K562 (cell line): ENCODE results near the gene LMO2. TPM values are rescaled to one million over a fixed set of nuclear protein-coding genes. Genes with fewer than 3 reads are reported as not detected.

ENCODE experiments used
- ATAC-seq: fragments of 200-7000 bp; cut with Tn5 transposase; 3 replicates; pipeline ENCODE4 v1.9.1; 2020; ENCODE audit warnings: moderate library complexity
- BruUV-seq: library from RNA; stranded (reverse); fragments of 400-500 nt; replicated peaks from 2 replicates; lab custom pipeline; 2021; lab: Mats Ljungman, UMichigan
- CTCF ChIA-PET: fragments of 300-600 bp; formaldehyde crosslinking; extraction: SDS; loops from one replicate; lab custom pipeline; 2021; ENCODE audit warnings: low intra/inter-chr PET ratio; lab: Yijun Ruan, JAX
- POLR2A ChIA-PET: fragments of 300-600, 350-650 bp; sonication (Branson Sonifier 250); formaldehyde crosslinking; extraction: SDS; loops from one replicate; lab custom pipeline; 2021; ENCODE audit warnings: antibody characterized with exemption, inconsistent platforms; lab: Yijun Ruan, JAX
- DNase-seq, 4 experiments: peaks; one replicate each; pipeline versions ENCODE4 v3.0.0 to v3.0.0-alpha.2; 2011 to 2018; ENCODE audit warnings: low spot score in 3 of 4, mixed read lengths in 3 of 4; ENCODE audit errors: extremely low read depth in 1 of 4
- FAIRE-seq: peaks from 2 replicates; lab custom pipeline; 2011; peaks lifted over from hg19 to GRCh38; lab: Jason Lieb, UNC
- H2AFZ ChIP-seq: 2 replicates; pipeline ENCODE4 v1.6.0; 2011; ENCODE audit warnings: low read depth, low read length, control low read depth, inconsistent platforms
- H3K27ac ChIP-seq: fragments of 200-600 bp; 3 replicates; pipeline ENCODE4 v1.8.0; 2011; ENCODE audit warnings: low read depth, mild to moderate bottlenecking, control low read depth, inconsistent platforms, low read length, moderate library complexity, mixed read lengths; ENCODE audit errors: extremely low read depth
- H3K27me3 ChIP-seq, 2 experiments: fragments of 300-600 bp in 1 of 2; 2 replicates in 1 of 2; 3 replicates in 1 of 2; pipeline versions ENCODE4 v1.6.0 to v1.8.0; 2011; ENCODE audit warnings: inconsistent platforms in 2 of 2, low read length in 2 of 2, mild to moderate bottlenecking in 1 of 2, mixed read lengths in 1 of 2, moderate library complexity in 1 of 2; ENCODE audit not compliant: control insufficient read depth in 2 of 2, insufficient read depth in 2 of 2
- H3K36me3 ChIP-seq: fragments of 300-600 bp; 3 replicates; pipeline ENCODE4 v1.8.0; 2011; ENCODE audit warnings: mild to moderate bottlenecking, low read length, inconsistent platforms; ENCODE audit not compliant: control insufficient read depth, insufficient read depth
- H3K4me1 ChIP-seq, 2 experiments: fragments of 200-600 bp in 1 of 2; replicated peaks in 1 of 2; 2 replicates in 1 of 2; 3 replicates in 1 of 2; pipeline versions ENCODE4 v1.5.1 to v1.8.0; 2011; ENCODE audit warnings: inconsistent platforms in 2 of 2, low read length in 2 of 2, mild to moderate bottlenecking in 1 of 2, mixed read lengths in 1 of 2, moderate library complexity in 1 of 2; ENCODE audit not compliant: control insufficient read depth in 2 of 2, insufficient read depth in 2 of 2
- H3K4me2 ChIP-seq: 2 replicates; pipeline ENCODE4 v1.6.1; 2011; ENCODE audit warnings: low read length, control low read depth, inconsistent platforms, mixed read lengths; ENCODE audit not compliant: insufficient read depth
- H3K4me3 ChIP-seq: fragments of 200-600 bp; sonication (generic), shearing (Covaris generic); 2 replicates; pipeline ENCODE4 v1.5.1; 2016; ENCODE audit warnings: control low read depth, inconsistent platforms
- H3K79me2 ChIP-seq: fragments of 200-600 bp; 3 replicates; pipeline ENCODE4 v1.8.0; 2011; ENCODE audit warnings: low read length, inconsistent platforms; ENCODE audit not compliant: control insufficient read depth, insufficient read depth
- H3K9ac ChIP-seq, 2 experiments: 2 replicates each; pipeline versions ENCODE4 v1.6.0 to v1.6.1; 2011; ENCODE audit warnings: low read depth in 2 of 2, low read length in 2 of 2, control low read depth in 1 of 2, inconsistent platforms in 1 of 2, mild to moderate bottlenecking in 1 of 2, mixed read lengths in 1 of 2; ENCODE audit not compliant: insufficient read depth in 1 of 2
- H3K9me1 ChIP-seq: one replicate; pipeline ENCODE4 v1.6.0; 2011; ENCODE audit warnings: inconsistent platforms, mild to moderate bottlenecking, low read length, moderate library complexity; ENCODE audit not compliant: control insufficient read depth, insufficient read depth
- H3K9me3 ChIP-seq: replicated peaks from 2 replicates; pipeline ENCODE4 v1.5.1; 2011; ENCODE audit warnings: low read depth, low read length, inconsistent platforms; ENCODE audit not compliant: control insufficient read depth, insufficient read depth
- H4K20me1 ChIP-seq: replicated peaks from 2 replicates; pipeline ENCODE4 v1.6.1; 2011; ENCODE audit warnings: low read length, inconsistent platforms, mixed read lengths; ENCODE audit not compliant: control insufficient read depth, insufficient read depth
- BCOR ChIP-seq: fragments of 450-650 bp; IDR thresholded peaks from 2 replicates; pipeline ENCODE4 v1.6.1; 2016
- FOXA3 ChIP-seq, 2 experiments: fragments of 450-650 bp in 1 of 2; sonication (generic) in 1 of 2; formaldehyde crosslinking; IDR thresholded peaks in 1 of 2; conservative IDR thresholded peaks in 1 of 2; 2 replicates each; pipeline versions ENCODE4 v1.4.0 to v1.8.0; 2020 to 2022; ENCODE audit warnings: mild to moderate bottlenecking in 2 of 2, missing genetic modification reagents in 1 of 2
- KDM1A ChIP-seq, 2 experiments: fragments of 450-650 bp; IDR thresholded peaks; 2 replicates each; pipeline ENCODE4 v1.6.1; 2016; ENCODE audit warnings: mild to moderate bottlenecking in 2 of 2
- PHF20 ChIP-seq: fragments of 450-650 bp; IDR thresholded peaks from 2 replicates; pipeline ENCODE4 v1.6.1; 2018; ENCODE audit not compliant: partially characterized antibody
- POLR3G ChIP-seq: IDR thresholded peaks from 2 replicates; pipeline ENCODE4 v1.6.1; 2011; ENCODE audit not compliant: insufficient read length, insufficient replicate concordance; ENCODE audit errors: extremely low read depth
- PTBP1 ChIP-seq: fragments of 200-400 bp; formaldehyde crosslinking; IDR thresholded peaks from 2 replicates; pipeline ENCODE4 v1.6.1; 2017; ENCODE audit warnings: low read depth, low read length
- PTRF ChIP-seq: fragments of 450-650 bp; IDR thresholded peaks from 2 replicates; pipeline ENCODE4 v1.6.1; 2016; ENCODE audit warnings: mild to moderate bottlenecking, missing genetic modification characterization, missing compliant biosample characterization
- RBM25 ChIP-seq: fragments of 200-400 bp; formaldehyde crosslinking; IDR thresholded peaks from 2 replicates; pipeline ENCODE4 v1.6.1; 2018; ENCODE audit warnings: low read length, low read depth, moderate library complexity; ENCODE audit not compliant: severe bottlenecking
- RBM34 ChIP-seq: fragments of 200-400 bp; formaldehyde crosslinking; IDR thresholded peaks from 2 replicates; pipeline ENCODE4 v1.6.1; 2018; ENCODE audit warnings: low read length, borderline replicate concordance; ENCODE audit not compliant: insufficient read depth
- SMAD2 ChIP-seq: fragments of 150-350 bp; IDR thresholded peaks from 2 replicates; pipeline ENCODE4 v1.6.1; 2014; ENCODE audit warnings: low read depth, mild to moderate bottlenecking, low read length
- SMARCA5 ChIP-seq: fragments of 450-650 bp; IDR thresholded peaks from 2 replicates; pipeline ENCODE4 v1.6.1; 2016
- SMARCB1 ChIP-seq: IDR thresholded peaks from 2 replicates; pipeline ENCODE4 v1.6.1; 2011; ENCODE audit warnings: improper control_type of control experiment, low read depth; ENCODE audit not compliant: insufficient read length
- ZKSCAN3 ChIP-seq: fragments of 250-450 bp; sonication (Bioruptor Pico); IDR thresholded peaks from 2 replicates; pipeline ENCODE4 v1.4.0; 2020
- ZNF699 ChIP-seq: fragments of 250-450 bp; sonication (Bioruptor Pico); IDR thresholded peaks from 2 replicates; pipeline ENCODE4 v1.8.0; 2021; ENCODE audit warnings: mild to moderate bottlenecking, moderate library complexity; ENCODE audit not compliant: insufficient replicate concordance
- WGBS: fragments of 100-300 bp; shearing (Covaris generic); methylation state at CpG from one replicate; pipeline ENCODE4 v1.1.6; 2016; ENCODE audit warnings: low coverage, mixed read lengths; ENCODE audit not compliant: insufficient coverage; ENCODE audit errors: missing lambda C conversion rate; 5-methylcytosine and 5-hydroxymethylcytosine counted together
- in situ Hi-C: fragments of 300-500 bp; cut with MboI; formaldehyde crosslinking; loops from 4 replicates; pipeline ENCODE4 v1.15.0; 2018; ENCODE audit warnings: inconsistent platforms, mixed read lengths
- intact Hi-C: fragments of 100-400 bp; cut with micrococcal nuclease; formaldehyde crosslinking; loops from 2 replicates; pipeline ENCODE4 v1.14.2; 2022
- polyA plus RNA-seq, 8 experiments: library from polyadenylated mRNA; depleted of rRNA in 4 of 8; stranded (reverse) in 5 of 8; unstranded in 3 of 8; fragments of >200 nt; fragmentation: Nextera tagmentation in 2 of 8; fragmentation: Illumina TruSeq in 1 of 8; extraction: Ambion mirVana in 2 of 8; extraction: Trizol in 1 of 8; gene quantifications; 2 replicates each; pipeline versions ENCODE4 v1.2.1 to v1.2.3, GENCODE V29; 2011 to 2014; ENCODE audit warnings: inconsistent platforms in 1 of 8, missing spikeins in 1 of 8
- total RNA-seq, 7 experiments: library from RNA; depleted of rRNA in 6 of 7; stranded (reverse); fragments of >200 nt in 6 of 7; fragmentation: Illumina TruSeq in 2 of 7; extraction: Trizol in 2 of 7; gene quantifications; 2 replicates each; pipeline versions ENCODE4 v1.2.1 to v1.2.3, GENCODE V29; 2011 to 2021; ENCODE audit warnings: low replicate concordance in 1 of 7
- TF ChIP-seq, protein P1 (sequence below): fragments of 250-450 bp; sonication (Bioruptor Pico); IDR thresholded peaks from 2 replicates; pipeline ENCODE4 v1.5.0; 2021
- TF ChIP-seq, protein P2 (sequence below): fragments of 250-450 bp; sonication (Bioruptor Pico); IDR thresholded peaks from 2 replicates; pipeline ENCODE4 v1.8.0; 2022; ENCODE audit warnings: inconsistent platforms
- TF ChIP-seq, protein P3 (sequence below): fragments of 250-450 bp; sonication (Bioruptor Pico); IDR thresholded peaks from 2 replicates; pipeline ENCODE4 v1.8.0; 2021; ENCODE audit warnings: moderate library complexity, mild to moderate bottlenecking, inconsistent platforms
- TF ChIP-seq, protein P4 (sequence below): fragments of 450-650 bp; IDR thresholded peaks from 2 replicates; pipeline ENCODE4 v1.6.1; 2016; ENCODE audit warnings: borderline replicate concordance

Gene LMO2
- total and polyA plus RNA-seq, 9 of the 15 experiments (the other 6 are each of a cell fraction or from before 2014, with no cell fraction given), result 6.9 to 126 (median 91.5) TPM

DNA sequence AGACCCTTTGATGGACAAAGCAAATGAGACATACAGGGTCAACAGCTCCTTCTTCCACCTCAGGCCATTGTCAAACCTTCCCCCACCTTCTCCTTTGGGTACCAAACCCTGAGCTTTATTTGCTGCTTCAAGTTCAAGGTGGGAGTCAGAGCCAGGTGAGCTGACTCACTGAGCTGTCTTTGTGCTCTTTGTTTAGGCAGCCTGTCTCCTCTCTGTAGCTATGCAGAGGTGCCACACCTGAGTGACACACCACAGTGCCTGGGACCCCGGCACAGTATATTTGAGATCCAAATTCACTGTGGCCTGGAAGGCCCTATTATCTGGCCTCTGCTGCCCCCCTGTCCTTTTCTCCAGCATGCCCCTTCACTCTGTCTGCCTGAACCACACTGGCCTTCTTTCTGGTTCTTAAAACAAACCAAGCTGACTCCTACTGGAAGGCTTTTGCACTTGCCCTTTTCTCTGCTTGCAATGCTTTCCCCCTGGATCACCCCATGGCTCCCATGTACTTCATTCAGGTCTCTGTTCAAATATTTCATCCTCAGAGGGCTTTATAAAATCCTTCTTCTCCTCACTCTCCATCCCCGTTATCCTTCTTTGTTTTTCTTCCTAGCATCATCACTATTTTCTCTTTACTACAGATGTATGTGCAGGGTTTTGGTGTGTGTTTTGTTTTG lies 16.1 kb downstream of the LMO2 start:
- Histone ChIP-seq H3K4me1 (peaks cover 20 to 36% of the 10 kb centered on the region in 2 experiments; a peak in 4 of 5 replicates), H3K9me3 (no peaks in the 10 kb centered on the region), H3K27me3 (no peaks in the 10 kb centered on the region; a peak in 1 of 5 replicates), H4K20me1 (no peaks in the 10 kb centered on the region), H3K9ac (no peak overlapping the region), H2AFZ (no peak overlapping the region), H3K36me3 (peaks cover 11% of the 10 kb centered on the region; the same call in 2 of the 3 replicates), H3K79me2 (peaks cover 92% of the 10 kb centered on the region), H3K4me3 (no peak overlapping the region), H3K4me2 (peak overlapping the region; percentile 30), H3K9me1 (no peaks in the 10 kb centered on the region), H3K27ac (no peak overlapping the region; the same call in 2 of the 3 replicates)
- intact Hi-C loops (no loop called here), in situ Hi-C loops (no loop called here)
- no peak for DNase-seq
- BruUV-seq, result no TSS peak
- ChIA-PET CTCF (no interaction called here), POLR2A (interaction anchor here (1.4 to 2.1 kb wide), 3 partner anchors 9 to 23 kb away, joined by 5 to 6 read pairs (median 5); no protein-coding TSS in a partner anchor)
- FAIRE-seq, result no peak
- 83% methylated on average over 2 of the region's 2 CpGs for WGBS
- ATAC-seq, result no peak
- TF ChIP-seq BCOR (peak; percentile 97), SMARCA5 (peak; percentile 74; the same call in 1 of the 2 replicates), ZKSCAN3 (CRISPR knock-in tag) (no peak), RBM34 (no peak), SMARCB1 (no peak), ZNF699 (CRISPR knock-in tag) (no peak), SMAD2 (no peak), PTRF (tag) (no peak), PTBP1 (peak; percentile 72; the same call in 1 of the 2 replicates), KDM1A (IDR thresholded peaks at IDR 0.05) (peak; percentile 59 to 85), FOXA3 (CRISPR knock-in tag; conservative IDR thresholded peaks at IDR 0.05 in 1 of 2, IDR thresholded peaks at IDR 0.05 in 1 of 2) (no peak), POLR3G (no peak), RBM25 (peak; percentile 91), PHF20 (peak; percentile 27)
- TF ChIP-seq, protein P1, sequence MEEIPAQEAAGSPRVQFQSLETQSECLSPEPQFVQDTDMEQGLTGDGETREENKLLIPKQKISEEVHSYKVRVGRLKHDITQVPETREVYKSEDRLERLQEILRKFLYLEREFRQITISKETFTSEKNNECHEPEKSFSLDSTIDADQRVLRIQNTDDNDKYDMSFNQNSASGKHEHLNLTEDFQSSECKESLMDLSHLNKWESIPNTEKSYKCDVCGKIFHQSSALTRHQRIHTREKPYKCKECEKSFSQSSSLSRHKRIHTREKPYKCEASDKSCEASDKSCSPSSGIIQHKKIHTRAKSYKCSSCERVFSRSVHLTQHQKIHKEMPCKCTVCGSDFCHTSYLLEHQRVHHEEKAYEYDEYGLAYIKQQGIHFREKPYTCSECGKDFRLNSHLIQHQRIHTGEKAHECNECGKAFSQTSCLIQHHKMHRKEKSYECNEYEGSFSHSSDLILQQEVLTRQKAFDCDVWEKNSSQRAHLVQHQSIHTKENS, result no peak
- TF ChIP-seq, protein P2, sequence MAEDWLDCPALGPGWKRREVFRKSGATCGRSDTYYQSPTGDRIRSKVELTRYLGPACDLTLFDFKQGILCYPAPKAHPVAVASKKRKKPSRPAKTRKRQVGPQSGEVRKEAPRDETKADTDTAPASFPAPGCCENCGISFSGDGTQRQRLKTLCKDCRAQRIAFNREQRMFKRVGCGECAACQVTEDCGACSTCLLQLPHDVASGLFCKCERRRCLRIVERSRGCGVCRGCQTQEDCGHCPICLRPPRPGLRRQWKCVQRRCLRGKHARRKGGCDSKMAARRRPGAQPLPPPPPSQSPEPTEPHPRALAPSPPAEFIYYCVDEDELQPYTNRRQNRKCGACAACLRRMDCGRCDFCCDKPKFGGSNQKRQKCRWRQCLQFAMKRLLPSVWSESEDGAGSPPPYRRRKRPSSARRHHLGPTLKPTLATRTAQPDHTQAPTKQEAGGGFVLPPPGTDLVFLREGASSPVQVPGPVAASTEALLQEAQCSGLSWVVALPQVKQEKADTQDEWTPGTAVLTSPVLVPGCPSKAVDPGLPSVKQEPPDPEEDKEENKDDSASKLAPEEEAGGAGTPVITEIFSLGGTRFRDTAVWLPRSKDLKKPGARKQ (CRISPR knock-in tag), result no peak
- TF ChIP-seq, protein P3, sequence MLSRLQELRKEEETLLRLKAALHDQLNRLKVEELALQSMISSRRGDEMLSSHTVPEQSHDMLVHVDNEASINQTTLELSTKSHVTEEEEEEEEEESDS (CRISPR knock-in tag), result no peak
- TF ChIP-seq, protein P4, sequence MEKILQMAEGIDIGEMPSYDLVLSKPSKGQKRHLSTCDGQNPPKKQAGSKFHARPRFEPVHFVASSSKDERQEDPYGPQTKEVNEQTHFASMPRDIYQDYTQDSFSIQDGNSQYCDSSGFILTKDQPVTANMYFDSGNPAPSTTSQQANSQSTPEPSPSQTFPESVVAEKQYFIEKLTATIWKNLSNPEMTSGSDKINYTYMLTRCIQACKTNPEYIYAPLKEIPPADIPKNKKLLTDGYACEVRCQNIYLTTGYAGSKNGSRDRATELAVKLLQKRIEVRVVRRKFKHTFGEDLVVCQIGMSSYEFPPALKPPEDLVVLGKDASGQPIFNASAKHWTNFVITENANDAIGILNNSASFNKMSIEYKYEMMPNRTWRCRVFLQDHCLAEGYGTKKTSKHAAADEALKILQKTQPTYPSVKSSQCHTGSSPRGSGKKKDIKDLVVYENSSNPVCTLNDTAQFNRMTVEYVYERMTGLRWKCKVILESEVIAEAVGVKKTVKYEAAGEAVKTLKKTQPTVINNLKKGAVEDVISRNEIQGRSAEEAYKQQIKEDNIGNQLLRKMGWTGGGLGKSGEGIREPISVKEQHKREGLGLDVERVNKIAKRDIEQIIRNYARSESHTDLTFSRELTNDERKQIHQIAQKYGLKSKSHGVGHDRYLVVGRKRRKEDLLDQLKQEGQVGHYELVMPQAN, result no peak
